Keratinocyte (primary cell): ENCODE measurements around the gene MYL4.

Source experiments
- CTCF ChIP-seq, 3 experiments: IDR thresholded peaks in 1 of 3; conservative IDR thresholded peaks in 1 of 3; optimal IDR thresholded peaks in 1 of 3; 2 replicates in 2 of 3; 3 replicates in 1 of 3; pipeline versions ENCODE3 to v1.5.1; 2011; ENCODE audit warnings: low read length in 3 of 3, mild to moderate bottlenecking in 3 of 3, moderate library complexity in 2 of 3, control low read depth in 1 of 3, inconsistent platforms in 1 of 3; ENCODE audit not compliant: insufficient read depth in 2 of 3; ENCODE audit errors: extremely low read depth in 1 of 3
- EZH2 ChIP-seq: IDR thresholded peaks from one replicate; pipeline ENCODE4 v1.6.1; 2012; ENCODE audit warnings: inconsistent platforms, mild to moderate bottlenecking, low read length, moderate library complexity

- no peak for TF ChIP-seq CTCF (optimal IDR thresholded peaks at IDR 0.05 in 1 of 3, IDR thresholded peaks at IDR 0.05 in 1 of 3, conservative IDR thresholded peaks at IDR 0.05 in 1 of 3; ENCODE audit: extremely low read depth in 1 of 3, insufficient read depth in 2 of 3, low read length in 3 of 3)
- TF ChIP-seq EZH2 = no peak
Measured at GRCh38 chr17:47273245-47273644, 64.1 kb downstream of the MYL4 start.
